A673 (cell line): ENCODE measurements around the gene GRK6. TPM values are rescaled to one million over a fixed set of nuclear protein-coding genes. Genes with fewer than 3 reads are reported as not detected.
A peak's percentile ranks its signal among the peaks of the same experiment; 100 is the strongest.

ENCODE experiments used
- BruUV-seq: library from RNA; stranded (reverse); fragments of 400-500 nt; replicated peaks from 2 replicates; lab custom pipeline; 2021; lab: Mats Ljungman, UMichigan
- CTCF ChIA-PET: fragments of 300-600 bp; sonication (Branson Sonifier 250); formaldehyde crosslinking; loops from one replicate; lab custom pipeline; 2022; ENCODE audit warnings: antibody characterized with exemption; lab: Charles Lee
- POLR2A ChIA-PET: fragments of 300-600 bp; sonication (Branson Sonifier 250); formaldehyde crosslinking; loops from one replicate; lab custom pipeline; 2022; ENCODE audit warnings: antibody characterized with exemption; ENCODE audit not compliant: low non-redundant PET; lab: Charles Lee
- DNase-seq: peaks from one replicate; pipeline ENCODE4 v3.0.0-alpha.2; 2015; ENCODE audit warnings: low spot score
- H3K27ac ChIP-seq: fragments of 200-600 bp; sonication (generic); 2 replicates; pipeline ENCODE4 v1.5.1; 2016; ENCODE audit warnings: mixed run types, low read depth, mild to moderate bottlenecking, mixed read lengths, antibody characterized with exemption, low read length; ENCODE audit not compliant: poor library complexity, severe bottlenecking
- H3K27me3 ChIP-seq: fragments of 200-600 bp; sonication (generic); replicated peaks from 2 replicates; pipeline ENCODE4 v1.6.1; 2017; ENCODE audit warnings: mixed run types, low read depth, mild to moderate bottlenecking, mixed read lengths, antibody characterized with exemption, low read length; ENCODE audit not compliant: insufficient read depth, poor library complexity
- H3K36me3 ChIP-seq: fragments of 200-600 bp; sonication (generic); 2 replicates; pipeline ENCODE4 v1.6.1; 2016; ENCODE audit warnings: mixed run types, mild to moderate bottlenecking, mixed read lengths, antibody characterized with exemption, low read length; ENCODE audit not compliant: insufficient read depth, poor library complexity, severe bottlenecking
- H3K4me1 ChIP-seq: fragments of 200-600 bp; sonication (generic); 2 replicates; pipeline ENCODE4 v1.6.1; 2017; ENCODE audit warnings: mixed run types, mild to moderate bottlenecking, mixed read lengths, antibody characterized with exemption, low read length; ENCODE audit not compliant: insufficient read depth, poor library complexity, severe bottlenecking
- H3K4me3 ChIP-seq: fragments of 200-600 bp; sonication (generic); 2 replicates; pipeline ENCODE4 v1.5.1; 2016; ENCODE audit warnings: low read depth, mixed run types, mild to moderate bottlenecking, mixed read lengths, low read length; ENCODE audit not compliant: poor library complexity, severe bottlenecking
- H3K9me3 ChIP-seq: fragments of 200-600 bp; sonication (generic); 2 replicates; pipeline ENCODE4 v1.6.1; 2016; ENCODE audit warnings: mixed run types, low read depth, mild to moderate bottlenecking, mixed read lengths, antibody characterized with exemption, low read length; ENCODE audit not compliant: poor library complexity, severe bottlenecking
- CTCF ChIP-seq: fragments of 300-800, 200-600 bp; sonication (generic); conservative IDR thresholded peaks from 2 replicates; pipeline ENCODE4 v1.5.1; 2017; ENCODE audit warnings: low read depth, mild to moderate bottlenecking, antibody characterized with exemption, low read length, moderate library complexity, mixed read lengths
- EZH2 ChIP-seq: fragments of 200-600 bp; sonication (generic); IDR thresholded peaks from 2 replicates; pipeline ENCODE4 v1.6.1; 2017; ENCODE audit warnings: borderline replicate concordance, low read depth, mild to moderate bottlenecking, mixed read lengths, antibody characterized with exemption, low read length; ENCODE audit not compliant: poor library complexity, severe bottlenecking
- intact Hi-C: fragments of 100-400 bp; cut with micrococcal nuclease; formaldehyde crosslinking; loops from one replicate; pipeline ENCODE4 v1.10.0; 2022; ENCODE audit not compliant: unreplicated experiment
- total RNA-seq: library from RNA; stranded (reverse); gene quantifications from 2 replicates; pipeline ENCODE4 v1.2.3, GENCODE V29; 2021

GRK6 gene
- total RNA-seq, 1 experiment from 2014 or later, result 32.1 TPM

GRCh38 chr5:177425801-177426565, 493 bp upstream of the GRK6 start:
- ChIA-PET CTCF (interaction anchor here (0.6 to 1.3 kb wide), 4 partner anchors 29 to 483 kb away, joined by 3 to 8 read pairs (median 6); no protein-coding TSS in a partner anchor), POLR2A (interaction anchor here (0.6 kb wide), 2 partner anchors 75 to 91 kb away, joined by 4 to 13 read pairs; partner anchors contain the start of genes DDX41 and LMAN2)

GRCh38 chr5:177427211-177427822, 841 bp downstream of the GRK6 start:
- POLR2A ChIA-PET, result interaction anchor here (0.6 kb wide), 1 partner anchor 1814 kb away, joined by 3 read pairs; no protein-coding TSS in a partner anchor
- no peak for DNase-seq
- Histone ChIP-seq H3K27ac (peak overlapping the region; percentile 84), H3K9me3 (no peaks in the 10 kb centered on the region), H3K36me3 (peaks cover 4% of the 10 kb centered on the region), H3K4me1 (peaks cover 13% of the 10 kb centered on the region), H3K4me3 (peak overlapping the region; percentile 76), H3K27me3 (no peaks in the 10 kb centered on the region)
- CTCF ChIA-PET, result interaction anchor here (0.6 kb wide), 1 partner anchor 62 kb away, joined by 4 read pairs; no protein-coding TSS in a partner anchor
- TSS peak; percentile 63 for BruUV-seq
- TF ChIP-seq EZH2 (no peak), CTCF (no peak)
- intact Hi-C loops, result no loop called here

More at GRCh38 chr5:177425801-177426565, 493 bp upstream of the GRK6 start:
- no peak for TF ChIP-seq CTCF
- TF ChIP-seq EZH2, result no peak
- peak; percentile 100 for DNase-seq
- Histone ChIP-seq H3K27me3 (no peaks in the 10 kb centered on the region), H3K4me3 (peak overlapping the region; percentile 61), H3K9me3 (no peaks in the 10 kb centered on the region), H3K4me1 (peaks cover 13% of the 10 kb centered on the region), H3K27ac (peak overlapping the region; percentile 76), H3K36me3 (no peaks in the 10 kb centered on the region)
- intact Hi-C loops, result no loop called here
- no TSS peak for BruUV-seq

- Histone ChIP-seq H3K27me3 (no peaks in the 10 kb centered on the region), H3K9me3 (no peaks in the 10 kb centered on the region), H3K4me1 (peaks cover 13% of the 10 kb centered on the region), H3K27ac (peak overlapping the region; percentile 84), H3K4me3 (peak overlapping the region; percentile 76), H3K36me3 (peaks cover 10% of the 10 kb centered on the region)
- ChIA-PET CTCF (no interaction called here), POLR2A (interaction anchor here (0.6 kb wide), 1 partner anchor 1814 kb away, joined by 3 read pairs; no protein-coding TSS in a partner anchor)
- TF ChIP-seq CTCF (no peak), EZH2 (no peak)
- intact Hi-C loops, result no loop called here
- no peak for DNase-seq
- BruUV-seq, result no TSS peak
Measured at GRCh38 chr5:177427919-177428573, 1.6 kb downstream of the GRK6 start.
